ENCODE results near the gene AGPAT4.

- TF ChIP-seq, protein P1, sequence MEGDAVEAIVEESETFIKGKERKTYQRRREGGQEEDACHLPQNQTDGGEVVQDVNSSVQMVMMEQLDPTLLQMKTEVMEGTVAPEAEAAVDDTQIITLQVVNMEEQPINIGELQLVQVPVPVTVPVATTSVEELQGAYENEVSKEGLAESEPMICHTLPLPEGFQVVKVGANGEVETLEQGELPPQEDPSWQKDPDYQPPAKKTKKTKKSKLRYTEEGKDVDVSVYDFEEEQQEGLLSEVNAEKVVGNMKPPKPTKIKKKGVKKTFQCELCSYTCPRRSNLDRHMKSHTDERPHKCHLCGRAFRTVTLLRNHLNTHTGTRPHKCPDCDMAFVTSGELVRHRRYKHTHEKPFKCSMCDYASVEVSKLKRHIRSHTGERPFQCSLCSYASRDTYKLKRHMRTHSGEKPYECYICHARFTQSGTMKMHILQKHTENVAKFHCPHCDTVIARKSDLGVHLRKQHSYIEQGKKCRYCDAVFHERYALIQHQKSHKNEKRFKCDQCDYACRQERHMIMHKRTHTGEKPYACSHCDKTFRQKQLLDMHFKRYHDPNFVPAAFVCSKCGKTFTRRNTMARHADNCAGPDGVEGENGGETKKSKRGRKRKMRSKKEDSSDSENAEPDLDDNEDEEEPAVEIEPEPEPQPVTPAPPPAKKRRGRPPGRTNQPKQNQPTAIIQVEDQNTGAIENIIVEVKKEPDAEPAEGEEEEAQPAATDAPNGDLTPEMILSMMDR (IDR thresholded peaks at IDR 0.05): no peak
- no peak for TF ChIP-seq POLR2A (IDR thresholded peaks at IDR 0.05)
These were observed 44.8 kb downstream of the AGPAT4 start for GRCh38 chr6:161228921-161229591.
